Activated CD4-positive, alpha-beta T cell treated with anti-CD3 and anti-CD28 coated beads, Interleukin-2, amount 50 U/mL, for 16 hours (primary cell): ENCODE results near the gene CBX3.
"Not testable (repeated sequence)": the region's sequence is repeated elsewhere in the genome, so short reads cannot be mapped to it uniquely, and the experiment has no call there.

Experiments used
- DNase-seq: peaks from one replicate; pipeline ENCODE4 v3.0.0-alpha.2; 2020

Gene CBX3

DNA sequence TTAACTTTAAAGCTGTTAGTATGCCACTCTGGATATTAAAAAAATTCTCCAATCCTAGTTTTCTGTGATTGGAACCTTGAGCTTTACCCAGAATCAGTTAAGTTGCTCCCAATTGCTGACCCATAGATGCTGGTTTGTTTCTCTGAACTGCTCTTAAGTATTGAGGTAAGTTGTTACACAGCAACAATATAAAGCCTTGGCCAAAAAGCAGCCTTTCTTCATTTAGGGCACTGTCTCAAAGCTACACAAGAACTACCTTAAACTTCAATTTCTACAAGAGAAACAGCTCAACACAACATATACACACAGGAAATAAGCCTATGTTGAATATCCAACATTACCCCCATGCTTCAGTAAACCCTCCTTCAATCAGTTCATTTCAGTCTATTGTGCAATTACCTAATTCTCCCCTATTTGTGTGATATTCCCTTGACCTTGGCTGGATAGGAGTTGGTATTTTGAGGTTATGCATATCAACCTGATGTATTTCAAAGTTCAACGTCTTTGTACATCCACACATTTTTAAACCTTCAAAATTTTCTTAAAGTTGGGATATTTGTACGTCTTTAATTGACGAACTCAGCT, 12.5 kb upstream of the CBX3 start:
- DNase-seq: no peak

GRCh38 chr7:26189697-26190096, 11.8 kb upstream of the CBX3 start:
- no peak for DNase-seq

GRCh38 chr7:26190417-26190869, 11.1 kb upstream of the CBX3 start:
- no peak for DNase-seq

DNA sequence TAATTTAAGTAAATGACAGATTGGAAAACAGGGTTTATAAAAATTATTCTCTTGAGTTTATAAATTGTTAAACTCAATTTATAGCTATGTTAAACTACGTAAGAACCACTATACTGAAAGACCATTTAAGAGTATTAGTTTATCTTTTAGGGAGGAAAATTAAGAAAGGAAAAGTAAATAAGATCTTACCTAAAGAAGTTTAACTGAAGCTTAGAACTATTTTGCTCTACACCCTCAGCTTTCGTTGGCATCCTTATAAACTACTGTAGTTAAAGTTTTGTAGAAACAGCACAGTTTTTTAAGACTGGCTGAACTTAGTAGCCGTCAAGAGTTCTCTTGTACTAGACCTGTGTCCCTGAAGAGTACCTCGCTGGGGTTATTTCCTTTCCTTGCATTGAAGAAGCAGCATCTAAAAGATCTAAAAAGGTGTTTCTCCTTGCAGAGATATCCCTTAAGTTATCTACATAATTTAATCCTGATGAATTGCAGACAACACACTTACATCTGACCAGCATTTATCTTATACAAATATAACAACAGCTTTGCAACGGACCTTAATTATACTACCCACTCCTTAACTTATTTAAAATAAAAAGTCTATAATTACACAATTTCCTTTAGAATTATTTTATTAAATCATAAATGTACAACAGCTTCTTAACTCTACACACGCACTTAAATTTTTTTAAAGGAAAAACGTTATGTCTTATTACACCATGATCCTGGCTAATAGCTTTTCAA, 10.1 kb upstream of the CBX3 start:
- DNase-seq: no peak

- DNase-seq: no peak
Measured at GRCh38 chr7:26191974-26192479, 9.5 kb upstream of the CBX3 start.

GRCh38 chr7:26192485-26193087, 9.0 kb upstream of the CBX3 start:
- DNase-seq: no peak

GRCh38 chr7:26193432-26194207, 7.9 kb upstream of the CBX3 start:
- no peak for DNase-seq

GRCh38 chr7:26194764-26195163, 6.8 kb upstream of the CBX3 start:
- DNase-seq: not testable (repeated sequence)

GRCh38 chr7:26195182-26195581, 6.4 kb upstream of the CBX3 start:
- DNase-seq: no peak

GRCh38 chr7:26195867-26196657, 5.5 kb upstream of the CBX3 start:
- DNase-seq: no peak

- no peak for DNase-seq
Measured at GRCh38 chr7:26197153-26198115, 4.1 kb upstream of the CBX3 start.

GRCh38 chr7:26198133-26198780, 3.3 kb upstream of the CBX3 start:
- peak; percentile 58 for DNase-seq

GRCh38 chr7:26198781-26199169, 2.8 kb upstream of the CBX3 start:
- DNase-seq: no peak

DNA sequence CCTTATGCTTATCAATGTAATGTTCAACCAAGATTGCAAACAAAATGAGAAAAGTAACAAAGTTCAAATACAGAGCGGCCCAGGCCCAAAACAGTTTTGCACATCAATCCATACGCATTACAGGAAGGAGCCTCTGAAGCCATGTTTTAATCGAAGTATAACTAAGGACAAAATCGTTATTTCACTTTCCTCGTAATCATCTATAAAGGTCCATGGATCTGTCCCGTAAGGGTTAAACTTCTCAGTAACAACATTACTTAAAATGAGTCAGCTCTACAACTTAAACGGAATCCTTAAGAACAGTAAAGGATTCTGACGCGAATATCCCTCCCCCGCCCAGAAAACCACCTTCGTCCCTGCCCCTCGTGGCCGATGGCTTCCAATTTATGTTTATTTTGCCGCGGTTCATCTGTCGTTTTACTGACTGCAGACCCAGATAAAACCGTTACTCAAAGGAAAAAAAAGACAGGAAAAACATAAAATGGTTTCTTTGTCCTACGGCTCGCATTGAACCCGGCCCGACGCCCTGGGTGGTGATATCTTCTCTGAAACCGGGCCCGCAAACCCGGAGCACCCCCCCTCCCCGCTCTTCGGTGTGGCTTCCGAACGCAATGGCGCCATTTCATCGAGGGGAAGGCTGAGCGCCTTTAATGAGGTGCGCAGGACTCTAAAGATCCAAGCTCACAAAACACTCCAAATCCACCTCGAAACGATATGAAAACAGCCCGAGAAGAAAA, 2.1 kb upstream of the CBX3 start:
- peak; percentile 68 for DNase-seq

- DNase-seq: peak; percentile 73
Measured at GRCh38 chr7:26200038-26200443, 1.5 kb upstream of the CBX3 start.

DNA sequence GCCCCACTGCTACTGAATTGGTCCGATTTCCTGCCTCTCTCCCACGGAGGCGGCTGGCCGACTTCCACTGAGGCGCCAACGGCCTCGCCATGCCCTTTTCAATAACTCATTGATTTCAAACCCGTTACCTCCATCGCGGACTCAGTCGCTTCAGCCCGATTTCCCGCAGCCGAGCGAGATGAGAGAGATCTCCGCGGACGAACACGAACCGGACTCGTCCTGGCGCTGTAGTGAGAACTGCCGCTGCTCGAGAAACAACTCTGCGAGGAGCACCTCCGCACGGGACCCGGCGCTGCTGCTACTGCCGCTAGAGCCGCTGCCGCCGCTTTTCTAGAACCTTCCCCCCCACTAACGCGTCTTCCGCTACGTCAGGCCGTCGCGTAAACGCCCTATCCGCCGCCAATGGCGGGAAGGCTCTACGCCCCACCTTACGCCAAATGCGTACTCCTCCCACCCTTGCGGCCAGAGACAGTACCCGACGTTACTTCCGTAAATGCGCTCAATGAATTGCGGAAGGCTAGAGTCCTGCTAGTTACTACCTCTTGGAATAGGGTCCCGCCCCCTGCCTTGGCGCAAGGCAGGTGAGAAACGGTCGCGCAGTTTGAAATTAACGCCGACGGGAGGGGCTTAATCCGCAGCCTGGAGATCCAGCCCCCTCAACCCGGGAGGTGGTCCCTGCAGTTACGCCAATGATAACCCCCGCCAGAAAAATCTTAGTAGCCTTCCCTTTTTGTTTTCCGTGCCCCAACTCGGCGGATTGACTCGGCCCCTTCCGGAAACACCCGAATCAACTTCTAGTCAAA, 900 bp upstream of the CBX3 start, which contains the start of gene HNRNPA2B1:
Gene HNRNPA2B1 (minus strand): TSS at position 303 of the 803 bp plus-strand sequence. CDS start 169 bp downstream, at position 134.
- peak; percentile 98 for DNase-seq

DNA sequence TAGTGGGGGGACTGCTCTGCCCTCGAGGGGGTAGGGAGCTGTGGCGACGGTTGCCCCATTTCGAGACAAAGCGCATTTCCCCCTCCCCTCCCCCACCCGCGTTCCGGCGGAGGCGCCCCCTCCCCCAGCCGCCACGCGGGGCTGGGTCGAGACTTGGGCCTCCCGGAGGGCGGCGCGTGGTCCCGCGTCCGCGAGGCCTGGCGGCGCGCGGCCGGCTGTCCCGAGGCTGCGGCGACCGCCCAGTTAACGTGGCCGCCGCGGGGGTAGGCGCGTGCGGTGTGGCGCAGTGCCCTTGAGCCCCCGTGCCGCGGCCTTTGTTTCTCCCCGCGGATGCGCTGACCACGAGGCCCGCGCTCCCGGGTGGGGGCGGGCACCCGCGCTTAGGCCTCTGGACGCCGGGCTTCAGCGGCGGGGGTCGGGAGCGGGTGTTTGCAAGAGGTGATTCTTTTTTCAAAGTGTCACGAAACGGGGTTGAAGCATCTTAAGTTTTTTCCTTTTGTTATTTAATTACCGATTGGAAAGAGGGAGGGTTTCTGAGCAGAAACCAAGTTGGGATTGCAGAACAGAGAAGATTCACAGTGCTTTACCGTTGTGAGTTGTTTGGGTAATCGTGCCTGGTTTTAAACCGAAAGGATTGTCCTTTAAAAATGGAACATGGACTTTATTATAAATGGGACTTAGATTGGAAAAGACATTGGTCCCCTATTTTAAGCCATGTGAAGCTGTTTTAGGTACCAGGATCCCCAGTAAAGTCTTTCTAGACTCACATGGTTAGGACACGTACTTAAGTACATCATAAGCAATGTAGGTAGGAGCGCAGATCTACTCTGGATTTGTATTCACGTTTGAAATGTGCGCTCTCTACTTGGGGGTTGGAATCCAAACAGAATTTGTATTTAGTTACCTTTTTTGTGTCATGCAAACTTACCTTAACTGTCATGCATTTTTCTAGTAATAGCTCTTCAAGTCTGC, 760 bp downstream of the CBX3 start:
- peak; percentile 63 for DNase-seq

GRCh38 chr7:26203016-26203415, 1.5 kb downstream of the CBX3 start:
- no peak for DNase-seq
